ENCODE data around the gene ALPK1.

DNA sequence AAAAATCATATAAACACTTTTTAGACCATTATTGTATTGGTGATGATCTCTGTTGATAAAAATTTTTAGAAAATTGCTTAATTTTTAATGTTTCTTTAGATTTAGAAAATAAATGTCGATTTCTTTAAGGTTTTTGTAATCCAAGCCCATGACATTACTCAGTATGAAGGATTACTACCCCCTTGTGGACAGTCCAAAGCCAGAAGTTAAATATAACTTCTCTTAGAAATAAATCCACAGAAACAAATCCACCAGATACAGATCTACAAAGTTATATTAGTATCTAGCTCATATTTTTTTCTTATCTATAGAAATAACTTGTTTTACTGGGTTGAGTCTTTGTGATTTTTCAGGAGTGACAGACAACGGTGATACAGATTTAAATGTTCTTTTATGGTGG is 30.3 kb upstream of the ALPK1 start:
- TF ChIP-seq, protein P1, sequence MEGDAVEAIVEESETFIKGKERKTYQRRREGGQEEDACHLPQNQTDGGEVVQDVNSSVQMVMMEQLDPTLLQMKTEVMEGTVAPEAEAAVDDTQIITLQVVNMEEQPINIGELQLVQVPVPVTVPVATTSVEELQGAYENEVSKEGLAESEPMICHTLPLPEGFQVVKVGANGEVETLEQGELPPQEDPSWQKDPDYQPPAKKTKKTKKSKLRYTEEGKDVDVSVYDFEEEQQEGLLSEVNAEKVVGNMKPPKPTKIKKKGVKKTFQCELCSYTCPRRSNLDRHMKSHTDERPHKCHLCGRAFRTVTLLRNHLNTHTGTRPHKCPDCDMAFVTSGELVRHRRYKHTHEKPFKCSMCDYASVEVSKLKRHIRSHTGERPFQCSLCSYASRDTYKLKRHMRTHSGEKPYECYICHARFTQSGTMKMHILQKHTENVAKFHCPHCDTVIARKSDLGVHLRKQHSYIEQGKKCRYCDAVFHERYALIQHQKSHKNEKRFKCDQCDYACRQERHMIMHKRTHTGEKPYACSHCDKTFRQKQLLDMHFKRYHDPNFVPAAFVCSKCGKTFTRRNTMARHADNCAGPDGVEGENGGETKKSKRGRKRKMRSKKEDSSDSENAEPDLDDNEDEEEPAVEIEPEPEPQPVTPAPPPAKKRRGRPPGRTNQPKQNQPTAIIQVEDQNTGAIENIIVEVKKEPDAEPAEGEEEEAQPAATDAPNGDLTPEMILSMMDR (IDR thresholded peaks at IDR 0.05; ENCODE audit: low read depth, low read length, missing input control): peak; percentile 42
- TF ChIP-seq, protein P2, sequence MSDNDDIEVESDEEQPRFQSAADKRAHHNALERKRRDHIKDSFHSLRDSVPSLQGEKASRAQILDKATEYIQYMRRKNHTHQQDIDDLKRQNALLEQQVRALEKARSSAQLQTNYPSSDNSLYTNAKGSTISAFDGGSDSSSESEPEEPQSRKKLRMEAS (IDR thresholded peaks at IDR 0.05): no peak
- TF ChIP-seq RAD21 (IDR thresholded peaks at IDR 0.05) (peak; percentile 68 to 73), YY1 (IDR thresholded peaks at IDR 0.05) (no peak), SP1 (IDR thresholded peaks at IDR 0.05) (no peak), GABPA (IDR thresholded peaks at IDR 0.05 in 1 of 2, conservative IDR thresholded peaks at IDR 0.05 in 1 of 2) (no peak), TAF1 (conservative IDR thresholded peaks at IDR 0.05) (no peak), JUND (IDR thresholded peaks at IDR 0.05) (no peak), EGR1 (IDR thresholded peaks at IDR 0.05; ENCODE audit: low read depth in 2 of 2) (no peak), ZBTB33 (IDR thresholded peaks at IDR 0.05) (no peak), REST (IDR thresholded peaks at IDR 0.05) (no peak), FOXA1 (IDR thresholded peaks at IDR 0.05) (no peak), NR2F2 (IDR thresholded peaks at IDR 0.05) (no peak)
- TF ChIP-seq, protein P3, sequence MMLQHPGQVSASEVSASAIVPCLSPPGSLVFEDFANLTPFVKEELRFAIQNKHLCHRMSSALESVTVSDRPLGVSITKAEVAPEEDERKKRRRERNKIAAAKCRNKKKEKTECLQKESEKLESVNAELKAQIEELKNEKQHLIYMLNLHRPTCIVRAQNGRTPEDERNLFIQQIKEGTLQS (IDR thresholded peaks at IDR 0.05): no peak
